ENCODE data around the gene COBLL1.
A peak's percentile ranks its signal among the peaks of the same experiment; 100 is the strongest.
"Not testable (repeated sequence)": the region's sequence is repeated elsewhere in the genome, so short reads cannot be mapped to it uniquely, and the experiment has no call there.

COBLL1 gene

GRCh38 chr2:164747783-164748433 lies 93.7 kb downstream of the COBLL1 start:
- no peak for DNase-seq

DNA sequence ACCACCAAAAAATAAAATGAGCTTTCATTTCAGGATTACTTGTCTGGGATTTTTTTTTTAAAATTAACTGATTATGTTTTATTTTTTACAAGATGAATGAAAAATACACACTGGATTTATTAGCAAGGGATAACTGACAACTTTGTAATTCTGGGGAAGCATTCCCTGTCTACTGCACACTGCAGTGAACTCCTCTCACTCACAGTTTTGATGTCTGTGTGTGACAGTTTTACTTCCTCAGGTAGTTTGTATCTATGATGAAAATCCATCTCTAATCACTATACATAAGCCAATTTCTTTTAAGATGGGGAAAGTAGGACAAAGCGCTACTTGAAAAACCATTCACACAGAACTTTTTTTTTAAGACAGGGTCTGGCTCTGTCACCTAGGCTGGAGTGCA lies 94.5 kb downstream of the COBLL1 start:
- DNase-seq: no peak

DNA sequence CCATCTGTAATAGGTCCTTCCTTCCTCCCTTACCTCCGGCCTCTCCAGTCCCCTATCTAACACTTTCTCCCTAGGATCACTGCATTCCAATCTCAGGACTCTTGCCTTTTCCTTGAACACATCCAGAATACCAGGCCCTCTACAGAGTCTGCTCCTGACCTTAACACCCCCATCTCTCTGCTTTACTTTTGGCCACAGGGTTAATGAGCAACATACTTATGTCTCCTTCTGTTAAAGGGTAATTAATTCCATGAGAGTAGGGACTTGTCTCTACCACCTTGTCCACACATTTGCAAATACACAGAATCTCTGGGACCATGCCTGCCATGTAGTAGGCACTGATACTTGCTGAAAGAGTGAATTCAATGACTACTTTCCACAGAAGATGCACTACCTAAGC lies 94.9 kb downstream of the COBLL1 start:
- no peak for DNase-seq

- no peak for DNase-seq
Observed at GRCh38 chr2:164745012-164745797, 96.4 kb downstream of the COBLL1 start.

GRCh38 chr2:164742738-164743317 lies 98.8 kb downstream of the COBLL1 start:
- DNase-seq: no peak

- no peak for DNase-seq
Observed at GRCh38 chr2:164739966-164740365, 101.7 kb downstream of the COBLL1 start.

DNA sequence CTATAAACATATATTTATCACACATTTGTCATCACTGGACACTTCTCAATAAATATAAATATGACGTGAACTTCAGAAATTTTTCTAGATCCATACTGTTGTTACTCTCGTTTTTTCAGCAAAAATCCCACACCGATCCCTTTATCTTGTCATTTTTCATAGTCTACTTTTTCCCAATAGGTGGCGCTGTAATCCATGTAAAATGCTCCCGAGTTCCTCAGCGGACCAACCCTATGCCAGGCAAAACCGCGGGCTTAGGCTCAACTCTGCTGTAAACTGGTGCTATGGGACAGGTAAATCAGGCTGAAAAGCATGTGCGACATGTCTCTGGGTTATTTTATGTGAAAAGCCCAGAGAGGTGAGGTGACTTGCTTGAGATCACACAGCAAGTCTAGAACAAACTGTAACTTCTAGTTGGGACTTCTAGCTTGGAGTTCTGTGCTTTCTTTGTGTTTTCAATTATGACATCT lies 104.0 kb downstream of the COBLL1 start:
- peak; percentile 70 for DNase-seq

DNA sequence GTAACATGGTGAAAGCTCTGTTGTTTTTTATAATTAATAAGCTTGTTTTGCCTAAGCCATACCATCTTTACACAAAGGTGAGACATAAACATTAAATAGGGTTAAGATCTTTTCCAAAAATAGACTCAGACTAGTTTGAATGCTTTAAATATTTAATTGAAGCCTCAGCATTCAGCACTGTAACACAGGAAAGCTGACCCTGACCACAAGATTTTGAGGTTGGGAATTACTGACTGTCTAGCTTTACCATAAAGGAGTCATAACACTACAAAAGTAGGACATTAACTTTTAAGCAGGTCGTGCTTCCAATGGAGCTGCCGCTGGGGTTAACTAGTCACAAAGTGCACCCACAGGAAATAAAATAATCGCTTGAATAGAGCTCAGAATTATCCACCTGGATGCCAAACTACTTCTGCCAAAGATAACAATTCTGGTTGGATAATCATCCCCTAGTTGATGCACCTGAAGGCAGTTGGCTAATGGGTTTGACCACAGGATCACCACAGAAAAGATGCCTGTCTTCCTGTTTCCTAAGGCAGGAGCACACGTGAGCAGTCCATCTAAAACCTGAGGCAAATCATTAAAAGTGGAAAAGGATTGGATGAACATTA lies 106.2 kb downstream of the COBLL1 start:
- peak; percentile 75 for DNase-seq

- DNase-seq: no peak
Observed at GRCh38 chr2:164734196-164734595, 107.4 kb downstream of the COBLL1 start.

DNA sequence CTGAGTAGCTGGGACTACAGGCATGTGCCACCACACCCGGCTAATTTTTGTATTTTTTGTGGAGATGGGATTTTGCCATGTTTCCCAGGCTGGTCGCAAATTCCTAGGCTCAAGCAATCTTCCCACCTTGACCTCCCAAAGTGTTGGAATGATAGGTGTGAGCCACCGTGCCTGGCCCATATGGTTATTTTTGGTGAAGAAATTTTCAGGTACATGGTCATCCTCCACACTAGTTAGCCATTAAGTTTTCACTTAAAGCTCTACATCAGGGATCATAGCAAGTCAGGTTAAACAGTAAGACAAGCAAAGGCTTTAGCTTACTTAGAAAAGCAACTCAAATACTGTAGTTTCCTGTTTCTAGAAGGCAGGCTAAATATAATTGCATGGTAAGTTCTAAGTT lies 116.1 kb downstream of the COBLL1 start:
- no peak for DNase-seq

- DNase-seq: no peak
Observed at GRCh38 chr2:164722616-164723338, 118.8 kb downstream of the COBLL1 start.

GRCh38 chr2:164721430-164721829 lies 120.2 kb downstream of the COBLL1 start:
- DNase-seq: no peak

GRCh38 chr2:164719996-164720941 lies 121.4 kb downstream of the COBLL1 start:
- DNase-seq: no peak

- DNase-seq: no peak
Observed at GRCh38 chr2:164717000-164717803, 124.4 kb downstream of the COBLL1 start.

- DNase-seq: no peak
Observed at GRCh38 chr2:164714471-164714870, 127.2 kb downstream of the COBLL1 start.

DNA sequence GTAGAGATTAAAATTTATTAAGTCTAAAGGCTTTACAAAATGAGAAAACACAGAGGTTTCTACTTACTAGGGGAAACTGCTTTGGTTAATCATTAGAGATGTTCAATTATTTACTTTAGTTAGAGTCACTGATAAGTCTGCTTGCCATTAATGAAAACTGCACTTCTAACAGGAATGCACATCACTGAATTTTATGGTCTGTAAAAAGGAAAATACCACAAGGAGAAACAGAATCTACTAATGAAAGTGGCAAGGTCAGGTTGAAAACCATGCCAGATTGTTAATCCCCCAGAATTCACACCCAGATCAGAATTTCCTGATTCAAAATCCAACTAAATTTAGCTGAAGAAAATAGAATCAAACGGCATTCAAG lies 129.9 kb downstream of the COBLL1 start:
- no peak for DNase-seq

DNA sequence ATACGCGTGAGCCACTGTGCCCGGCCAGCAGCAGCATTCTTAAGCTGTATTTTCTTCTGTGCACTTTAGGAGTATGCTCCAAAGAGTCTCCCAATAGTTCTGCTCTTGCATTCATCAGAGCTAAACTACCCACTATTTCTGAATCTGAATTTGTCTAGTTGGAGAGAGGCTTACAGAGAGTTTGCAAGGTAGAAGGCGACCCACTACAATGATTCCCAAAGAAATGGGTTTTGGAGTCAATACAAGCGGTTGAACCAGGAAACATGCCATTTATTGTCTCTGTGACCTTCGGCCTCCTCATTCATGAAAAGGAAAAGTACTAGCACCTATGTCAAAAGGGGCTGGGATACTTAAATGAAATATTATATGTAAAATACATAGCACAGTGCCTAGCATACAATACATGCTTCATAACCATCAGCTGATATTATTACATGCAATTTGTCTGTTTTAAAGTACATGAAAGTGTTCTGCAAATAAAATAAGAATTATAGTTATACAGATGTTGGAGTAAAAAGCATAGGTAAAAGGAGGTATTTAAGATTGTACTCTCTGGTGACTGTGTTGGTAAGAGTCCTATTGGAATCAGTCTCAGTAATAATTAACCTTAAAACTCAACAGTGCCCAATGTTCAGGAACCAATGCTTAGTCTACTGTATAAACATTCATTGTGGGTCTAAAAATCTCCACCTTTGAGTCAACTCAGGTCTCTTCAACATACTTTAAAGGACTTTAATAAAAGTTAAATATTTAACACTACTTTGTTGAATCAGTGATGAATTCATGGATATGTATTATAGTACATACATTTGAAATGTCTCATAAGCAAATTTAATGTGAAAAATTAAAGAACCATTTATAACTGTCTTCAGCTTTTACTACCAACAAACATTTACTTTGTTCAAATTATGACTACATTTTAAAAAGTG lies 130.5 kb downstream of the COBLL1 start:
- DNase-seq: no peak

GRCh38 chr2:164710252-164710836 lies 131.3 kb downstream of the COBLL1 start:
- DNase-seq: not testable (repeated sequence)

DNA sequence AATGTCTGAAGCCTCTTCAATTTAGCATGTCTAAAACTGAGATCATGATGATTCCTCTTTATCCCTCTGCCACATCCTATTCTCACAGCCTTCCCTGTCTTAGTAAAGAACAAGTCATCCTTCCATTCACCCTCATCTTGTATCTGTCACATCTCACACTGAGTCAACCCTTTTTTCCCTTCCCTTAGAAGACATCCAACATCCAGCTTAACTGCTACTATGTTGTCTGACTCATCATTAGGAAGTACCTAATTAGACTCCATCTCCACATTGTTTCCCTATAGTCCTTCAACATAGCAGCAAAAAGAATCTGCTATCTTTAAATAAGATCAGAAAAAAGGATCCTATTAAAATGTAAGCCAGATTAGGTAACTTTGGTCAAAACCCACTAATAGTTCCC lies 135.1 kb downstream of the COBLL1 start:
- no peak for DNase-seq

All from NCI-H146 (cell line).